Heart left ventricle (tissue), 16 donors: ENCODE measurements around the gene TCP11L2. TPM values are rescaled to one million over a fixed set of nuclear protein-coding genes. Genes with fewer than 3 reads are reported as not detected.

ENCODE experiments used
- ATAC-seq, 4 donors: fragments of 200-7000 bp; cut with Tn5 transposase; one replicate each; pipeline ENCODE4 v1.9.1; 2020 to 2022; ENCODE audit warnings: moderate library complexity in 4 of 4, mild to moderate bottlenecking in 3 of 4, moderate number of reproducible peaks in 1 of 4
- DNase-seq, 5 donors: peaks; one replicate each; pipeline ENCODE4 v3.0.0-alpha.2; 2020
- H3K27ac ChIP-seq, 12 donors: fragments of 200-600 bp; sonication (generic) in 4 of 12; one replicate each; pipeline versions ENCODE4 v1.5.0 to v1.8.0; 2016 to 2022; ENCODE audit warnings: mild to moderate bottlenecking in 2 of 12
- H3K27me3 ChIP-seq, 9 donors: fragments of 200-600 bp; sonication (generic) in 2 of 9; one replicate each; pipeline versions ENCODE4 v1.5.1 to v1.8.0; 2016 to 2022; ENCODE audit warnings: mild to moderate bottlenecking in 3 of 9
- H3K36me3 ChIP-seq, 9 donors: fragments of 200-600 bp; sonication (generic) in 2 of 9; one replicate each; pipeline versions ENCODE4 v1.5.0 to v1.8.0; 2018 to 2022; ENCODE audit warnings: mild to moderate bottlenecking in 2 of 9
- H3K4me1 ChIP-seq, 12 donors: fragments of 200-600 bp; sonication (generic) in 4 of 12; one replicate each; pipeline versions ENCODE4 v1.5.0 to v1.8.0; 2016 to 2022; ENCODE audit warnings: mild to moderate bottlenecking in 3 of 12
- H3K4me3 ChIP-seq, 12 donors: fragments of 200-600 bp; sonication (generic) in 4 of 12; one replicate each; pipeline versions ENCODE4 v1.5.0 to v1.8.0; 2017 to 2022; ENCODE audit warnings: mild to moderate bottlenecking in 9 of 12, moderate library complexity in 4 of 12
- H3K9me3 ChIP-seq, 12 donors: fragments of 200-600 bp; sonication (generic) in 4 of 12; one replicate each; pipeline versions ENCODE4 v1.5.0 to v1.8.0; 2016 to 2022; ENCODE audit warnings: mild to moderate bottlenecking in 1 of 12
- CTCF ChIP-seq, 12 donors: fragments of 200-600 bp; sonication (generic) in 4 of 12; IDR thresholded peaks; one replicate each; pipeline versions ENCODE4 v1.5.0 to v1.8.0; 2018 to 2022; ENCODE audit warnings: antibody characterized with exemption in 12 of 12, mild to moderate bottlenecking in 5 of 12
- POLR2A ChIP-seq, 2 donors: fragments of 450-650 bp; IDR thresholded peaks; one replicate each; pipeline ENCODE4 v1.6.1; 2017; ENCODE audit warnings: antibody characterized with exemption in 2 of 2, mild to moderate bottlenecking in 2 of 2, moderate library complexity in 2 of 2
- WGBS, 4 donors: extraction: QIAGEN DNeasy Blood & Tissue Kit in 2 of 4; methylation state at CpG; one replicate each; pipeline versions ENCODE4 v1.1.5 to v1.1.7; 2013 to 2018; 5-methylcytosine and 5-hydroxymethylcytosine counted together
- intact Hi-C, 10 donors: fragments of 100-400 bp; cut with DNase I; formaldehyde crosslinking; loops; one replicate each; pipeline versions ENCODE4 v1.11.1 to v1.14.2; 2022
- polyA plus RNA-seq, 2 donors: library from polyadenylated mRNA; stranded (reverse); fragments of 200-250 nt; gene quantifications; one replicate each; pipeline ENCODE4 v1.2.3, GENCODE V29; 2013
- total RNA-seq, 9 donors: library from RNA; depleted of rRNA in 2 of 9; stranded (reverse); fragments of >200 nt in 2 of 9; fragmentation: NEBNext Ultra II Directional in 3 of 9; extraction: Animal tissue kit (Norgen Biotek cat#: 25700) in 3 of 9; gene quantifications; one replicate each; pipeline versions ENCODE4 v1.1.0 to v1.2.4, GENCODE V29; 2016 to 2023
- donor health status: ischemic (EF 13 %, LVEDD 7.1; RV severe dilation, severe dysfunction).
- donor health status: healthy with polysubstance abuse.
- donor health status: DM: no; HTN: yes; CAD: no.
- donor health status: DM: no; HTN: no; CAD: no.
- donor health status: ischemic (EF 25% LVEDD 6.9; RV normal size, moderate dysfunction).
- donor health status: ischemic (EF 25% LVEDD 5.7; RV mildly dilated, moderate dysfunction).
- donor health status: healthy.
- donor health status: DM: yes; HTN: yes; CAD: no.
- donor health status: ischemic (EF 35%, LVEDD 5.7; RV mildly dilated, moderate dysfunction).
- donor health status: nonischemic (EF 11% LVEDD 7.7; RV severe dilation, severe dysfunction).
- donor health status: DM: yes; HTN: yes; CAD: no.
- donor health status: PGD.
- donor health status: ischemic (EF 29% LVEDD 5.4; RV normal size, mild dysfunction).
- donor health status: nonischemic (EF 23%, LVEDD 6.1; RV moderate dilation, normal function).

TCP11L2 gene
- total and polyA plus RNA-seq, 11 donors = 15.5 to 147 (median 97.3) TPM

- 86 to 91% (median 90%) methylated on average over 3 of the region's 3 CpGs for WGBS, 4 donors
- Histone ChIP-seq H3K4me1 (peaks cover 5 to 37% (median 26%) of the 10 kb centered on the region in 12 donors), H3K9me3 (no peaks in the 10 kb centered on the region), H3K27ac (peak overlapping the region in 8 of 12 donors; percentile 59 to 84 (median 77)), H3K27me3 (no peaks in the 10 kb centered on the region), H3K4me3 (no peak overlapping the region), H3K36me3 (no peaks in the 10 kb centered on the region)
- intact Hi-C loops = loop anchor here in 1 of 10 donors (5.0 kb wide), 1 partner anchor 50 kb away; the partner anchor contains the start of gene CKAP4
- TF ChIP-seq CTCF (IDR thresholded peaks at IDR 0.05) (no peak), POLR2A (IDR thresholded peaks at IDR 0.05) (no peak)
- ATAC-seq = no peak
- DNase-seq = no peak
Observed at GRCh38 chr12:106297075-106297474, 5.5 kb upstream of the TCP11L2 start.

GRCh38 chr12:106297681-106298080 lies 4.9 kb upstream of the TCP11L2 start:
- no peak for ATAC-seq
- H3K27me3 ChIP-seq = no peaks in the 10 kb centered on the region
- peak overlapping the region in 2 of 12 donors; percentile 6 to 84 for H3K27ac ChIP-seq
- H3K36me3 ChIP-seq = no peaks in the 10 kb centered on the region
- H3K4me1 ChIP-seq = peaks cover 5 to 37% (median 26%) of the 10 kb centered on the region in 12 donors
- H3K4me3 ChIP-seq = no peak overlapping the region
- intact Hi-C loops = loop anchor here in 1 of 10 donors (5.0 kb wide), 1 partner anchor 50 kb away; the partner anchor contains the start of gene CKAP4
- no peak for TF ChIP-seq CTCF (IDR thresholded peaks at IDR 0.05)
- TF ChIP-seq POLR2A (IDR thresholded peaks at IDR 0.05) = no peak
- no peak for DNase-seq
- H3K9me3 ChIP-seq = no peaks in the 10 kb centered on the region

GRCh38 chr12:106299202-106299774 lies 3.2 kb upstream of the TCP11L2 start:
- intact Hi-C loops = loop anchor here in 1 of 10 donors (5.0 kb wide), 1 partner anchor 52 kb away; the partner anchor contains the start of gene CKAP4
- ATAC-seq = no peak
- Histone ChIP-seq H3K9me3 (no peaks in the 10 kb centered on the region), H3K27me3 (no peaks in the 10 kb centered on the region), H3K4me3 (no peak overlapping the region), H3K36me3 (no peaks in the 10 kb centered on the region), H3K27ac (peak overlapping the region; percentile 2 to 100 (median 95)), H3K4me1 (peaks cover 5 to 44% (median 32%) of the 10 kb centered on the region in 12 donors)
- TF ChIP-seq POLR2A (IDR thresholded peaks at IDR 0.05) (no peak), CTCF (IDR thresholded peaks at IDR 0.05) (no peak)
- DNase-seq = no peak
- 37 to 54% (median 42%) methylated on average over 4 of the region's 4 CpGs for WGBS, 4 donors

- H3K9me3 ChIP-seq = no peaks in the 10 kb centered on the region
- DNase-seq = no peak
- H3K4me1 ChIP-seq = peaks cover 5 to 59% (median 46%) of the 10 kb centered on the region in 12 donors
- H3K4me3 ChIP-seq = no peak overlapping the region
- intact Hi-C loops = loop anchor here in 8 of 10 donors (5.0 to 10.0 kb wide), 5 partner anchors 42 to 156 kb away; partner anchors contain the start of genes CKAP4 (in 6 of the 8) and POLR3B (in 1 of the 8)
- no peak for ATAC-seq
- peaks cover 0 to 2% (median 0%) of the 10 kb centered on the region in 9 donors for H3K36me3 ChIP-seq
- H3K27me3 ChIP-seq = no peaks in the 10 kb centered on the region
- WGBS, 4 donors = 5 to 35% (median 13%) methylated on average over 1 of the region's 1 CpG
- H3K27ac ChIP-seq = peak overlapping the region in 11 of 12 donors; percentile 92 to 100 (median 97)
- TF ChIP-seq CTCF (IDR thresholded peaks at IDR 0.05) = no peak
- no peak for TF ChIP-seq POLR2A (IDR thresholded peaks at IDR 0.05)
Observed at GRCh38 chr12:106300761-106301160, 1.8 kb upstream of the TCP11L2 start.
